ENCODE results near the gene SLC1A4. TPM values are rescaled to one million over a fixed set of nuclear protein-coding genes. Genes with fewer than 3 reads are reported as not detected.
A peak's percentile ranks its signal among the peaks of the same experiment; 100 is the strongest.

Gene SLC1A4
- total and polyA plus RNA-seq, 4 donors, result 6.3 to 27.4 (median 8.1) TPM

GRCh38 chr2:65057391-65058052 lies 68.3 kb downstream of the SLC1A4 start:
- WGBS, 2 donors, result 36 to 40% methylated on average over 6 of the region's 6 CpGs
- DNase-seq (peak in 2 of 3 donors; percentile 57 to 70), ATAC-seq (ENCODE audit: insufficient read depth, low FRiP score) (no peak)
- peak overlapping the region; percentile 41 to 81 for H3K9ac ChIP-seq (ENCODE audit: insufficient read depth in 1 of 2, low read length in 2 of 2)
- no peaks in the 10 kb centered on the region for H3K27me3 ChIP-seq (ENCODE audit: control insufficient read depth in 3 of 3, insufficient read depth in 3 of 3, low read length in 2 of 3)
- H3K27ac ChIP-seq (ENCODE audit: low read depth in 1 of 2, low read length in 1 of 2), result peak overlapping the region; percentile 34 to 55
- peaks cover 0 to 3% (median 0%) of the 10 kb centered on the region in 4 donors for H3K36me3 ChIP-seq (ENCODE audit: control insufficient read depth in 4 of 4, insufficient read depth in 4 of 4, low read length in 4 of 4)
- H3K9me3 ChIP-seq (ENCODE audit: control insufficient read depth in 4 of 4, insufficient read depth in 3 of 4, low read length in 3 of 4), result no peaks in the 10 kb centered on the region
- peaks cover 4 to 23% (median 11%) of the 10 kb centered on the region in 5 donors for H3K4me1 ChIP-seq (ENCODE audit: control insufficient read depth in 5 of 5, insufficient read depth in 5 of 5, low read length in 5 of 5)
- no peak for TF ChIP-seq CTCF (IDR thresholded peaks at IDR 0.05; ENCODE audit: control extremely low read depth, extremely low read depth)
- no peak overlapping the region for H3K4me3 ChIP-seq

DNA sequence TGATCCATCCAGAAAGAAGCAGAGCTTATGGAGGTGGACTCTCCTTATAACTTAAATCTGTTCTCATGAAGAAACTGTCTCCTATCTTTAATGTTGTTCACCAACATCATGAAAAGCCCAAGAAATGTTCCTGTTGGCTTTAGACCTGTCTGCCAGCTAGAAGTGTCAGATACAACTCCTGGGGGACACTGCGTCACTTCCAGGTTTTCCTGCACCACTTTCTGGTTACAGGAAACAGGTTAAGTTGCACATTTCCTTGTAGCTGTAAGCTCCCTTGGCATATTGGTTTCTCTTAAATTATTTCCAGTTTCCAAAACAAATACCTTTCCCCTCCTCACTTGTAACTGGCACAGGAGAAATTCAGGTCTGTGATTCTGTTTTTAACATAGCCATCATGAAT lies 69.9 kb downstream of the SLC1A4 start:
- Histone ChIP-seq H3K27me3 (ENCODE audit: control insufficient read depth in 3 of 3, insufficient read depth in 3 of 3, low read length in 2 of 3) (no peaks in the 10 kb centered on the region), H3K36me3 (ENCODE audit: control insufficient read depth in 4 of 4, insufficient read depth in 4 of 4, low read length in 4 of 4) (peaks cover 0 to 3% (median 0%) of the 10 kb centered on the region in 4 donors), H3K4me3 (no peak overlapping the region), H3K27ac (ENCODE audit: low read depth in 1 of 2, low read length in 1 of 2) (no peak overlapping the region), H3K4me1 (ENCODE audit: control insufficient read depth in 5 of 5, insufficient read depth in 5 of 5, low read length in 5 of 5) (peaks cover 4 to 33% (median 16%) of the 10 kb centered on the region in 5 donors), H3K9me3 (ENCODE audit: control insufficient read depth in 4 of 4, insufficient read depth in 3 of 4, low read length in 3 of 4) (no peaks in the 10 kb centered on the region), H3K9ac (ENCODE audit: insufficient read depth in 1 of 2, low read length in 2 of 2) (no peak overlapping the region)
- no peak for TF ChIP-seq CTCF (IDR thresholded peaks at IDR 0.05; ENCODE audit: control extremely low read depth, extremely low read depth)
- ATAC-seq (ENCODE audit: insufficient read depth, low FRiP score), result no peak
- WGBS, 2 donors, result 31 to 50% methylated on average over 1 of the region's 1 CpG
- DNase-seq, result peak in 1 of 3 donors; percentile 42

- ATAC-seq (ENCODE audit: insufficient read depth, low FRiP score), result no peak
- Histone ChIP-seq H3K27ac (ENCODE audit: low read depth in 1 of 2, low read length in 1 of 2) (no peak overlapping the region), H3K9ac (ENCODE audit: insufficient read depth in 1 of 2, low read length in 2 of 2) (no peak overlapping the region), H3K4me3 (no peak overlapping the region), H3K36me3 (ENCODE audit: control insufficient read depth in 4 of 4, insufficient read depth in 4 of 4, low read length in 4 of 4) (peaks cover 0 to 3% (median 0%) of the 10 kb centered on the region in 4 donors), H3K9me3 (ENCODE audit: control insufficient read depth in 4 of 4, insufficient read depth in 3 of 4, low read length in 3 of 4) (no peaks in the 10 kb centered on the region), H3K27me3 (ENCODE audit: control insufficient read depth in 3 of 3, insufficient read depth in 3 of 3, low read length in 2 of 3) (no peaks in the 10 kb centered on the region), H3K4me1 (ENCODE audit: control insufficient read depth in 5 of 5, insufficient read depth in 5 of 5, low read length in 5 of 5) (peaks cover 8 to 30% (median 20%) of the 10 kb centered on the region in 5 donors)
- 93 to 96% methylated on average over 7 of the region's 7 CpGs for WGBS, 2 donors
- DNase-seq, result no peak
- no peak for TF ChIP-seq CTCF (IDR thresholded peaks at IDR 0.05; ENCODE audit: control extremely low read depth, extremely low read depth)
Observed at GRCh38 chr2:65061146-65061909, 72.1 kb downstream of the SLC1A4 start.

Measured in lung (tissue), 12 donors.